K562 (cell line): ENCODE data around the gene ZNF558. TPM values are rescaled to one million over a fixed set of nuclear protein-coding genes. Genes with fewer than 3 reads are reported as not detected.

Experiments used
- ATAC-seq: fragments of 200-7000 bp; cut with Tn5 transposase; 3 replicates; pipeline ENCODE4 v1.9.1; 2020; ENCODE audit warnings: moderate library complexity
- BruUV-seq: library from RNA; stranded (reverse); fragments of 400-500 nt; replicated peaks from 2 replicates; lab custom pipeline; 2021; lab: Mats Ljungman, UMichigan
- CTCF ChIA-PET: fragments of 300-600 bp; formaldehyde crosslinking; extraction: SDS; loops from one replicate; lab custom pipeline; 2021; ENCODE audit warnings: low intra/inter-chr PET ratio; lab: Yijun Ruan, JAX
- POLR2A ChIA-PET: fragments of 300-600, 350-650 bp; sonication (Branson Sonifier 250); formaldehyde crosslinking; extraction: SDS; loops from one replicate; lab custom pipeline; 2021; ENCODE audit warnings: antibody characterized with exemption, inconsistent platforms; lab: Yijun Ruan, JAX
- DNase-seq, 4 experiments: peaks; one replicate each; pipeline versions ENCODE4 v3.0.0 to v3.0.0-alpha.2; 2011 to 2018; ENCODE audit warnings: low spot score in 3 of 4, mixed read lengths in 3 of 4; ENCODE audit errors: extremely low read depth in 1 of 4
- FAIRE-seq: peaks from 2 replicates; lab custom pipeline; 2011; peaks lifted over from hg19 to GRCh38; lab: Jason Lieb, UNC
- H2AFZ ChIP-seq: 2 replicates; pipeline ENCODE4 v1.6.0; 2011; ENCODE audit warnings: low read depth, low read length, control low read depth, inconsistent platforms
- H3K27ac ChIP-seq: fragments of 200-600 bp; 3 replicates; pipeline ENCODE4 v1.8.0; 2011; ENCODE audit warnings: low read depth, mild to moderate bottlenecking, control low read depth, inconsistent platforms, low read length, moderate library complexity, mixed read lengths; ENCODE audit errors: extremely low read depth
- H3K27me3 ChIP-seq, 2 experiments: fragments of 300-600 bp in 1 of 2; 2 replicates in 1 of 2; 3 replicates in 1 of 2; pipeline versions ENCODE4 v1.6.0 to v1.8.0; 2011; ENCODE audit warnings: inconsistent platforms in 2 of 2, low read length in 2 of 2, mild to moderate bottlenecking in 1 of 2, mixed read lengths in 1 of 2, moderate library complexity in 1 of 2; ENCODE audit not compliant: control insufficient read depth in 2 of 2, insufficient read depth in 2 of 2
- H3K36me3 ChIP-seq: fragments of 300-600 bp; 3 replicates; pipeline ENCODE4 v1.8.0; 2011; ENCODE audit warnings: mild to moderate bottlenecking, low read length, inconsistent platforms; ENCODE audit not compliant: control insufficient read depth, insufficient read depth
- H3K4me1 ChIP-seq, 2 experiments: fragments of 200-600 bp in 1 of 2; replicated peaks in 1 of 2; 2 replicates in 1 of 2; 3 replicates in 1 of 2; pipeline versions ENCODE4 v1.5.1 to v1.8.0; 2011; ENCODE audit warnings: inconsistent platforms in 2 of 2, low read length in 2 of 2, mild to moderate bottlenecking in 1 of 2, mixed read lengths in 1 of 2, moderate library complexity in 1 of 2; ENCODE audit not compliant: control insufficient read depth in 2 of 2, insufficient read depth in 2 of 2
- H3K4me2 ChIP-seq: 2 replicates; pipeline ENCODE4 v1.6.1; 2011; ENCODE audit warnings: low read length, control low read depth, inconsistent platforms, mixed read lengths; ENCODE audit not compliant: insufficient read depth
- H3K4me3 ChIP-seq: fragments of 200-600 bp; sonication (generic), shearing (Covaris generic); 2 replicates; pipeline ENCODE4 v1.5.1; 2016; ENCODE audit warnings: control low read depth, inconsistent platforms
- H3K79me2 ChIP-seq: fragments of 200-600 bp; 3 replicates; pipeline ENCODE4 v1.8.0; 2011; ENCODE audit warnings: low read length, inconsistent platforms; ENCODE audit not compliant: control insufficient read depth, insufficient read depth
- H3K9ac ChIP-seq, 2 experiments: 2 replicates each; pipeline versions ENCODE4 v1.6.0 to v1.6.1; 2011; ENCODE audit warnings: low read depth in 2 of 2, low read length in 2 of 2, control low read depth in 1 of 2, inconsistent platforms in 1 of 2, mild to moderate bottlenecking in 1 of 2, mixed read lengths in 1 of 2; ENCODE audit not compliant: insufficient read depth in 1 of 2
- H3K9me1 ChIP-seq: one replicate; pipeline ENCODE4 v1.6.0; 2011; ENCODE audit warnings: inconsistent platforms, mild to moderate bottlenecking, low read length, moderate library complexity; ENCODE audit not compliant: control insufficient read depth, insufficient read depth
- H3K9me3 ChIP-seq: replicated peaks from 2 replicates; pipeline ENCODE4 v1.5.1; 2011; ENCODE audit warnings: low read depth, low read length, inconsistent platforms; ENCODE audit not compliant: control insufficient read depth, insufficient read depth
- H4K20me1 ChIP-seq: replicated peaks from 2 replicates; pipeline ENCODE4 v1.6.1; 2011; ENCODE audit warnings: low read length, inconsistent platforms, mixed read lengths; ENCODE audit not compliant: control insufficient read depth, insufficient read depth
- CBX1 ChIP-seq: sonication (generic); IDR thresholded peaks from 2 replicates; pipeline ENCODE4 v1.6.1; 2016; ENCODE audit warnings: antibody characterized with exemption, low read depth, mild to moderate bottlenecking
- CBX5 ChIP-seq: IDR thresholded peaks from 2 replicates; pipeline ENCODE4 v1.6.1; 2014; ENCODE audit warnings: low read depth, borderline replicate concordance
- CREM ChIP-seq: IDR thresholded peaks from 2 replicates; pipeline ENCODE4 v1.6.1; 2014; ENCODE audit warnings: antibody characterized with exemption, low read depth
- DACH1 ChIP-seq: fragments of 450-650 bp; IDR thresholded peaks from 2 replicates; pipeline ENCODE4 v1.6.1; 2018; ENCODE audit not compliant: partially characterized antibody
- MEIS2 ChIP-seq: fragments of 450-650 bp; IDR thresholded peaks from 2 replicates; pipeline ENCODE4 v1.6.1; 2014; ENCODE audit warnings: mild to moderate bottlenecking; ENCODE audit not compliant: partially characterized antibody
- RBM25 ChIP-seq: fragments of 200-400 bp; formaldehyde crosslinking; IDR thresholded peaks from 2 replicates; pipeline ENCODE4 v1.6.1; 2018; ENCODE audit warnings: low read length, low read depth, moderate library complexity; ENCODE audit not compliant: severe bottlenecking
- ZFPM2 ChIP-seq: fragments of 250-450 bp; sonication (Bioruptor Pico); IDR thresholded peaks from 2 replicates; pipeline ENCODE4 v1.5.1; 2022; ENCODE audit warnings: mild to moderate bottlenecking
- ZNF644 ChIP-seq: fragments of 200-800 bp; sonication (Bioruptor generic); IDR thresholded peaks from 2 replicates; pipeline ENCODE4 v1.6.1; 2016; ENCODE audit warnings: low read depth, missing genetic modification characterization, missing compliant biosample characterization
- ZNF830 ChIP-seq: fragments of 250-450 bp; sonication (Bioruptor Pico); IDR thresholded peaks from 2 replicates; pipeline ENCODE4 v1.5.0; 2021; ENCODE audit warnings: mild to moderate bottlenecking
- WGBS: fragments of 100-300 bp; shearing (Covaris generic); methylation state at CpG from one replicate; pipeline ENCODE4 v1.1.6; 2016; ENCODE audit warnings: low coverage, mixed read lengths; ENCODE audit not compliant: insufficient coverage; ENCODE audit errors: missing lambda C conversion rate; 5-methylcytosine and 5-hydroxymethylcytosine counted together
- in situ Hi-C: fragments of 300-500 bp; cut with MboI; formaldehyde crosslinking; loops from 4 replicates; pipeline ENCODE4 v1.15.0; 2018; ENCODE audit warnings: inconsistent platforms, mixed read lengths
- intact Hi-C: fragments of 100-400 bp; cut with micrococcal nuclease; formaldehyde crosslinking; loops from 2 replicates; pipeline ENCODE4 v1.14.2; 2022
- polyA plus RNA-seq, 8 experiments: library from polyadenylated mRNA; depleted of rRNA in 4 of 8; stranded (reverse) in 5 of 8; unstranded in 3 of 8; fragments of >200 nt; fragmentation: Nextera tagmentation in 2 of 8; fragmentation: Illumina TruSeq in 1 of 8; extraction: Ambion mirVana in 2 of 8; extraction: Trizol in 1 of 8; gene quantifications; 2 replicates each; pipeline versions ENCODE4 v1.2.1 to v1.2.3, GENCODE V29; 2011 to 2014; ENCODE audit warnings: inconsistent platforms in 1 of 8, missing spikeins in 1 of 8
- total RNA-seq, 7 experiments: library from RNA; depleted of rRNA in 6 of 7; stranded (reverse); fragments of >200 nt in 6 of 7; fragmentation: Illumina TruSeq in 2 of 7; extraction: Trizol in 2 of 7; gene quantifications; 2 replicates each; pipeline versions ENCODE4 v1.2.1 to v1.2.3, GENCODE V29; 2011 to 2021; ENCODE audit warnings: low replicate concordance in 1 of 7
- TF ChIP-seq, protein P1 (sequence below): fragments of 450-650 bp; IDR thresholded peaks from 2 replicates; pipeline ENCODE4 v1.6.1; 2016; ENCODE audit warnings: antibody characterized with exemption

The ZNF558 gene
- total and polyA plus RNA-seq, 9 of the 15 experiments (the other 6 are each of a cell fraction or from before 2014, with no cell fraction given), result 5.4 to 47.6 (median 21.2) TPM

DNA sequence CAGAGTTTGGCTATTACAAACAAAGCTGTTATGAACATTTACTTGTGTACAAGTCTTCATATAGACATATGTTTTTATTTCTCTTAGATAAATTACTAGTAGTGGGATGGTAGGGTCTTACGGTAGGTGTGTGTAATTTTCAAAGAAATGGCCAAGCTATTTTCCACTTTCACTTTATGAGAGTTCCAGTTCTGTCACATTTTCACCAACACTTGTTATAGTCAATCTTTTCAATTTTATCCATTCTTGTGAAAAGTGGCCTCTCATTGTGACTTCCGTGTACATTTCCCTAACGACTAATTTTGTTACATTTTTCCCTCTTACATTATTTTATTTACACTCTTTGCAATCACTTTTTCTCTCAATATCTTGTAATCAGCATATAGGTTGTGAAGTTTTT is 18.4 kb upstream of the ZNF558 start:
- WGBS, result 0% methylated on average over 3 of the region's 3 CpGs
- Histone ChIP-seq H3K36me3 (no peaks in the 10 kb centered on the region), H3K4me1 (no peaks in the 10 kb centered on the region), H3K9me1 (no peaks in the 10 kb centered on the region), H3K9me3 (no peaks in the 10 kb centered on the region), H3K27me3 (no peaks in the 10 kb centered on the region; a peak in 1 of 5 replicates), H3K4me2 (no peak overlapping the region), H3K79me2 (no peaks in the 10 kb centered on the region), H3K4me3 (no peak overlapping the region), H4K20me1 (no peaks in the 10 kb centered on the region), H3K27ac (no peak overlapping the region), H2AFZ (no peak overlapping the region), H3K9ac (no peak overlapping the region)
- no peak for DNase-seq
- BruUV-seq, result no TSS peak
- ChIA-PET POLR2A (interaction anchor here (1.2 kb wide), 1 partner anchor 76 kb away, joined by 3 read pairs; no protein-coding TSS in a partner anchor), CTCF (no interaction called here)
- TF ChIP-seq DACH1 (no peak), RBM25 (peak; percentile 16)
- in situ Hi-C loops, result no loop called here
- intact Hi-C loops, result no loop called here
- ATAC-seq, result no peak
- FAIRE-seq, result no peak

DNA sequence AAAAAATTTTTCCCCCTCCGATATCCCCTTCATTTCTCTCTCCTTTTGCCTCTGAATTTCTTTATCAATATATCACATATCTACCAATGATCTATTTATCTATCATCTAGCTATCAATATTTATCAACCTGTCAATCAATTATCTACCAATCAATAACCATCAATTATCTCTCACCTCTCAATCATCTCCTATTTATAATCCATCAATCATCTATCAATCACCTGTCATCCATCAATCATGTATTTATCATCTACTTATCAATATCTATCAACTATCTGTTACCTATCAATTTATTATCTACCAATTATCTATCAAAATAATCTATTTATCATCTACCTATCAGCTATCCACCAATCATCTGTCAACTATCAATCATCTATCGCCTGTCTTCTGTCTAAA is 17.1 kb upstream of the ZNF558 start:
- H4K20me1 ChIP-seq, result no peaks in the 10 kb centered on the region
- no peak overlapping the region for H2AFZ ChIP-seq
- no peak for DNase-seq
- ATAC-seq, result no peak
- ChIA-PET CTCF (no interaction called here), POLR2A (interaction anchor here (1.2 kb wide), 1 partner anchor 77 kb away, joined by 3 read pairs; no protein-coding TSS in a partner anchor)
- no peaks in the 10 kb centered on the region for H3K4me1 ChIP-seq
- no peak for FAIRE-seq
- no peaks in the 10 kb centered on the region for H3K79me2 ChIP-seq
- no peaks in the 10 kb centered on the region for H3K9me3 ChIP-seq
- H3K27ac ChIP-seq, result no peak overlapping the region
- intact Hi-C loops, result no loop called here
- H3K36me3 ChIP-seq, result no peaks in the 10 kb centered on the region
- no peaks in the 10 kb centered on the region for H3K9me1 ChIP-seq
- H3K27me3 ChIP-seq, result no peaks in the 10 kb centered on the region
- H3K4me2 ChIP-seq, result no peak overlapping the region
- WGBS, result 0% methylated on average over 2 of the region's 2 CpGs
- BruUV-seq, result no TSS peak
- no peak overlapping the region for H3K4me3 ChIP-seq
- in situ Hi-C loops, result no loop called here
- no peak overlapping the region for H3K9ac ChIP-seq
- TF ChIP-seq CREM, result no peak
- no peak for TF ChIP-seq ZNF644 (tag)
- TF ChIP-seq ZFPM2 (CRISPR knock-in tag), result no peak
- TF ChIP-seq, protein P1, sequence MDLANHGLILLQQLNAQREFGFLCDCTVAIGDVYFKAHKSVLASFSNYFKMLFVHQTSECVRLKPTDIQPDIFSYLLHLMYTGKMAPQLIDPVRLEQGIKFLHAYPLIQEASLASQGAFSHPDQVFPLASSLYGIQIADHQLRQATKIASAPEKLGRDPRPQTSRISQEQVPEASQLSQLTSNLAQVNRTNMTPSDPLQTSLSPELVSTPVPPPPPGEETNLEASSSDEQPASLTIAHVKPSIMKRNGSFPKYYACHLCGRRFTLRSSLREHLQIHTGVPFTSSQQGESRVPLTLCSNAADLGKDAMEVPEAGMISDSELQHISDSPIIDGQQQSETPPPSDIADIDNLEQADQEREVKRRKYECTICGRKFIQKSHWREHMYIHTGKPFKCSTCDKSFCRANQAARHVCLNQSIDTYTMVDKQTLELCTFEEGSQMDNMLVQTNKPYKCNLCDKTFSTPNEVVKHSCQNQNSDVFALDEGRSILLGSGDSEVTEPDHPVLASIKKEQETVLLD, result 0 out of 2 replicates have a peak, but pooled peaks have one; percentile 30
- TF ChIP-seq MEIS2, result peak; percentile 70
- no peak for TF ChIP-seq ZNF830
- no peak for TF ChIP-seq CBX1
- no peak for TF ChIP-seq CBX5
